CD4-positive, alpha-beta T cell treated with Interleukin-12 subunit alpha and Interleukin-12 subunit beta, for 1 hour (primary cell): Measurements from ENCODE around the gene NTF4.
"Not testable (repeated sequence)": the region's sequence is repeated elsewhere in the genome, so short reads cannot be mapped to it uniquely, and the experiment has no call there.

ENCODE experiments used
- DNase-seq: peaks from one replicate; pipeline ENCODE4 v3.0.0-alpha.2; 2020

NTF4 gene

DNA sequence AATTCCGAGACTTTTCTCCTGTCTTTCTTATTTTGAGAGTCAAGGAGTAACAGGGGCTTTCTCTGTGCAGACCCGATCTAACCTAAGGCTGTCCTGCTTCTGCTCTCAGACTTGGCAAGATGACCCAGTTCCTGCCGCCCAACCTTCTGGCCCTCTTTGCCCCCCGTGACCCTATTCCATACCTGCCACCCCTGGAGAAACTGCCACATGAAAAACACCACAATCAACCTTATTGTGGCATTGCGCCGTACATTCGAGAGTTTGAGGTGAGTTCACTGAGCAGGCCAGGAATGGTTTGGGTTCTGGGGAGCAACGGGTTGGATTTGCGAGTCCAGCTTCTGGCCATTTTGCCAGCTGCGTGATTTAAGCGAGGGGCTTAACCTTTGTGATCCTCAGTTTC lies 21.7 kb upstream of the NTF4 start:
- no peak for DNase-seq

- no peak for DNase-seq
Measured at GRCh38 chr19:49085868-49086232, 21.2 kb upstream of the NTF4 start.

GRCh38 chr19:49085020-49085867 lies 20.6 kb upstream of the NTF4 start, which contains the start of gene SNRNP70:
Gene SNRNP70, plus strand, starts transcription at chr19:49085451. Its CDS starts 964 bp downstream, at chr19:49086415.
- DNase-seq = peak; percentile 100

DNA sequence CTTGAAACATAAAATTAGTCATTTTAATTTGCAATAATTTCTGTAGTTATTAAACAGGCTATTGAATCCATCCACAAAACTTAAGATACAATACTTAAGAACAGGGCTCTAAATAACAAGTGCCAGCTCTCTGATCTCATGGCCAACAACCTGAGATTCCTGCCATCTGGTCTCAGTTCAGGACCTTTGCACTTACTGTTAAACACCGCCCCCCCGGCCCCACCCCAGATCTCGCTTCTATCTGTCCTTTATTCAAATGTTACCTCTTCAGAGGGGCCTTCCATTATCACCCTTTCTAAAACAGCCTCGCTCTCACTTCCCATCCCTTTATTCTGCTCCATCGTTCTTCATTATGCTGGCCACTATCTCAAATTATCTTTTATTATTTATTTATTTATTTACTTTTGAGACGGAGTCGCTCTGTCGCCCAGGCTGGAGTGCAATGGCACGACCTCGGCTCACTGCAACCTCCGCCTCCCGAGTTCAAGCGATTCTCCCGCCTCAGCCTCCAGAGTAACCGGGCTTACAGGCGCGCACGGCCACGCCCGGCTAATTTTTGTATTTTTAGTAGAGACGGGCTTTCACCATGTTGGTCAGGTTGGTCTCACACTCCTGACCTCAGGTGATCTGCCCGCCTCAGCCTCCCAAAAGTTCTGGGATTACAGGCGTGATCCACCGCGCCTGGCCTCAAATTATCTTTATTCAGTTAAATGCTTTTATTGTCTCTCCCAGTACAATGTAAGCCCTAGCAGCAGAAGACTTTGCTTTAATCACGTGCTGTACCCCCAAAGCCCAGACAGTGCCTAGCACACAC lies 19.8 kb upstream of the NTF4 start:
- DNase-seq = no peak

DNA sequence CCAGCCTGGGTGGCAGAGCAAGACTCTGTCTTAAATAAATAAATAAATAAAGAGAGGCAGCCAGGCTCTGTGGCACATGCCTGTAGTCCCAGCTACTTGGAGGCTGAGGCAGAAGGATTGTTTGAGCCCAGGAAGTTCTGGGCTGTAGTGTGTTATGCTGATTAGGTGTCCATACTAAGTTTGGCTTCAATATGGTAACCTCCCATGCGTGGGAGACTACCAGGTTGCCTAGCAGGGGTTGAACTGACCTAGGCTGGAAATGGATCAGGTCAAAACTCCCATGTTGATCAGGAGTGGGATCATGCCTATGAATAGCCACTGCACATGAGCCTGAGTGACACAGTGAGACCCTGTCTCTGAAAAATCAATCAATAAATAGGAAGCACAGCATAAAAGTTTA lies 16.7 kb upstream of the NTF4 start:
- DNase-seq = no peak

- no peak for DNase-seq
Measured at GRCh38 chr19:49080392-49080791, 15.8 kb upstream of the NTF4 start.

GRCh38 chr19:49074869-49075268 lies 10.3 kb upstream of the NTF4 start:
- DNase-seq = peak; percentile 19

DNA sequence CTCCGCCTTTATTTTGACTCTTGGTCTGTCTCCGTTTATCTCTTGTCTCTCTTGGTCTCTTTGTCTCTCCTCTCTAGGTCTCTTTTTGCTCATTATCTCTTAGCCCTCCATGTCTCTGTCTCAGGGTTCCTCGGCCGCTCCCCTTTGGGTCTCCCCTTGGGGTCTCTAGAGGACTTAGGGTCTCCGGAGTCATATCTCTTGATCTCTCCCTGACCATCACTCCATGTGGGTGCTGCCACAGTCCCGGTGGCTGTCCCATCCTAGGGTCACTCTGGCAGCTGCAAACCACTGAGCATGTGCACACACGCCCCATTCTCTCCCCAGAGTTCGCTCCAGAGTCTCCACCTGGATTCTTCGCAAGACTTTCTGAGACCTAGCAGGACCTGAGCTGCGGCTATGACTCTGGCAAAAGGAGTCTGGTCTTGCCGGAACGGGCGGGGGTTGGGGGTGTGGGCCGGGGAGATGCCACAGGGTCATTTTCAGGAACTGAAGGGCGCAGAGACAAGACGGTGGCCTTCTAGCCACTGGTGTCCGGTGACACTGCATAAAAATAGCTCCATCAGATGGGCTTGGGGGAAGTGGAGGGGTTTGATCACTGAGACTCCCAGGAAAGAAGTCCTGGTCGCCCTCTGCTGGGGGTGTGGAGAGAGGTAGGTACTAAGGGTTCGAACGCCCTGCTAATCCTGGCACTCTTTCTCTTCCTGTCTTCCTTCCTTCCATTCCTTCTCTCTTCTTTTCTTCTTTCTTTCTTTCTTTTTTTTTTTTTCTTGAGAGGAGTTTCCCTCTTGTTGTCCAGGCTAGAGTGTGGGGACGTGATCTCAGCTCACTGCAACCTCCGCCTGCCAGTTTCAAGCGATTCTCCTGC lies 9.1 kb upstream of the NTF4 start:
- no peak for DNase-seq

DNA sequence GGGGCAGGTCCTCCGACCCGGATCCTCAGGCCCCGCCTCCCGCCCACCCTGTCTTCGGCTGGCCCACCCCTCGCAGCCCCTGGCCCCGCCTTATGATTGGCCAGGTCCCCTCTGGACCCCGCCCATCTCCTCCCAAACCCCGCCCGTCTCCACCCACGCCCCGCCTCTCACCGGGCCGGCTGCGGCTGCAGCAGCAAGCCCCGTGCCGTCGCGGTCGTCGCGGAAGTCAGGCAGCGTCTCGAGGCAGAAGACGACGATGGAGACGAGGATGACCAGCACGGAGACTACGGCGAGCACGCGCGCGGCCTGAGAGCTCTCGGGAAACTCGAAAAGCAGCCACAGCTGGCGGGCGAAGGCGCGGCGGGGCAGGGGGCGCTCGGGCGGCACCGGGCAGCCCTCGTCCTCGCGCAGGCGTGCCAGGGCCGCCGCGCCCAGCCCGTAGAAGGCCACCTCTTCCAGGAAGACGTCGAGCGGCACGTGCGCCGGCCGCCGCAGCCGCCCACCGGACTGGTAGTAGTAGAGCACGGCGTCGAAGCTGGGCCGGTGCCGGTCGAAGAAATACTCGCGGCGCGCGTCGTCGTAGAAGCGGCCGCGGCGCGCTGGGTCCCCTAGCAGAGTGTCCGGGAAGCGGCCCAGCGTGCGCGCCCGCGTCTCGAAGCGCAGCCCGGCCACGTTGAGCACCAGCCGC lies 7.4 kb upstream of the NTF4 start:
- no peak for DNase-seq

DNA sequence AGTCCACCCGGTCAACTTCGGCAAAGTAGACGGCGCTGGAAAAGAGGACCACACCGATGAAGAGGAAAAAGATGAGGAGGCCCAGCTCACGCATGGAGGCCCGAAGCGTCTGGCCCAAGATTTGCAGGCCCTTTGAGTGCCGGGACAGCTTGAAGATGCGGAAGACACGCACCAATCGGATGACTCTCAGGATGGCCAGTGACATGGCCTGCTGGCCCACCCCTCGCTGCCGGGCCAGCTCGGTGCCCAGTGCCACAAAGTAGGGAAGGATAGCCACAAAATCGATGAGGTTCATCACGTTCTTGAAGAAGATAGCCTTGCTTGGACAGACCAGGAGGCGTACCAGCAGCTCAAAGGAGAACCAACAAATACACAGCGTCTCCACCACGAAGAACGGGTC lies 5.8 kb upstream of the NTF4 start:
- DNase-seq = no peak

DNA sequence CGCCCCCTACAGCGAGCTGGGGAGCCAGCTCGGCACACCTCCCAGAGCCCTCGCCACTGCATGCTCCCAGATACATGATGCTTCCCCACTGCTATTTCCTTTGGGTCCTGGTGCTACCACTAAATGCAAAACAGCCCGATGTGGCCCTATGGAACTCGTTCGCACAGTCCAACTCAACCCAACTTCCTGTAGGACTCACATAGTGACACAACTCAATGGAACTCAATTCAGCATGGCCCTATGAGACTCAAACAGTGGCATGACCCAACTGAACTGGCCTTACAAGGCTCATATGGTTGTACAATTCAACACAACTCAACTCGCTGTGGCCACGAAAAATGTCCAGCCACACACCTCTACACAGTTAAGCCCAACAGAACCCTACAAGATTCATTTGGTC lies 4.4 kb upstream of the NTF4 start:
- no peak for DNase-seq

DNA sequence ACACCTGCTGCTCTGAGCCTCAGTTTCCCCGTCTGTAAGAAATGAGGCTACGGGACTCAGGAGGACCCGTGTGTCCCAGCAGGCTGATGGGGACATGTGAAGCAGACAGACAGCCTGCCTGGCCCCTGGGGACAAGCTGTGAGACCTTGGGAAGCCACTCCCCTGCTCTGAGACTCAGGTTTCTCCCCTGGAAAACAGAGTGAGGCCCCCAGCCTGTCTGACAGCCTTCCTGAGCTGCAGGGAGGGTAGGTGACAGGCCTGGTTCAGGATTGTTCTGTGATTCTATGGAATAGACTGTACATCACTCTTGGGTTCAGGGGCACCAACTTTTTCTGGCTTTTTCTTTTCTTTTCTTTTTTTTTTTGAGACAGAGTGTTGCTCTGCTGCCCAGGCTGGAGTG lies 2.9 kb upstream of the NTF4 start:
- no peak for DNase-seq

- DNase-seq = no peak
Measured at GRCh38 chr19:49065905-49066512, 1.4 kb upstream of the NTF4 start.

DNA sequence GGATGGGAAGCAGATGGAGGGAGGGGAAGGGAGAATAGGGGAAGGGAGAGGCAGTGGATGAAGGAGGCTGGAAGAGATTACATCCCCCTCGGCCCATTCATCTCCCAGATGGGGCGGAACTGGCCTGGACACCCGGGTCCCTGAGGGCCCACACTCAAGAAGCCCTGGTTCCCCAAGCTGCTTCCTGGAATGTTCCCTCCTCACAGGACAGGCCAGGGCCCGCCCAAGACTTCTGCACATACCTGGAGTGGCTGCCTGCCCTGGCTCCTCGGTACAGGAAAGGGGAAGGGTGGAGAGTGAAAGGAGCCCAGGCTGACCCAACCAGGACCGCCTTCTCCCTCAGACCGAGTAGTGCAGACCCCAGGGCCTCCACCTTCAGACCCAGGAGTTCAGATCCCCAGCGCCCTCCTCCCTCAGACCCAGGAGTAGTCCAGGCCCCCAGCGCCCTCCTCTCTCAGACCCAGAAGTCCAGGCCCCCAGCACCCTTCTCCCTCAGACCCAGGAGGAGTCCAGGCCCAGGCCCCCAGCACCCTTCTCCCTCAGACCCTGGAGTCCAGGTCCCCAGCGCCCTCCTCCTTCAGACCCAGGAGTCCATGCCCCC lies 489 bp downstream of the NTF4 start:
- no peak for DNase-seq

GRCh38 chr19:49061445-49061844 lies 3.2 kb downstream of the NTF4 start:
- no peak for DNase-seq

DNA sequence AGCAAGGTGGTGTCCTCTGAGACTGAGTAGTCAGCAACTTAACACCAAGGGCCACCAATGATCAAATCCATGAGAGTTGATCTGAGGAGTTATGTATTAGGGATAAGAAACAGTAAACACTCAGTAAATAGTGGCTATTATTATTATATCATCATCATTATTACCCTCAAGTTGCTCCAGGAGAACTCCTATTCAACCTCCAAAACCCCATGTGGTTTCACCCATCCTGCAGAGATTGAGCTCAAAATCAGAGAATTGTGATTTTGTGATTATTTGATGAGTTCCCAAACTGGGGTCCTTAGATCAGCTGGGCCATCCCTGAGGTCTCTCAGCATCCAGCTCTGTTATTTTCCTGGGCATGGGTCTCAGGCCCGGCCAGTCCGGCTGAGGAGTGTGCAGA lies 3.6 kb downstream of the NTF4 start:
- no peak for DNase-seq

GRCh38 chr19:49059053-49059452 lies 5.6 kb downstream of the NTF4 start:
- no peak for DNase-seq

GRCh38 chr19:49058562-49058961 lies 6.1 kb downstream of the NTF4 start:
- DNase-seq = no peak

DNA sequence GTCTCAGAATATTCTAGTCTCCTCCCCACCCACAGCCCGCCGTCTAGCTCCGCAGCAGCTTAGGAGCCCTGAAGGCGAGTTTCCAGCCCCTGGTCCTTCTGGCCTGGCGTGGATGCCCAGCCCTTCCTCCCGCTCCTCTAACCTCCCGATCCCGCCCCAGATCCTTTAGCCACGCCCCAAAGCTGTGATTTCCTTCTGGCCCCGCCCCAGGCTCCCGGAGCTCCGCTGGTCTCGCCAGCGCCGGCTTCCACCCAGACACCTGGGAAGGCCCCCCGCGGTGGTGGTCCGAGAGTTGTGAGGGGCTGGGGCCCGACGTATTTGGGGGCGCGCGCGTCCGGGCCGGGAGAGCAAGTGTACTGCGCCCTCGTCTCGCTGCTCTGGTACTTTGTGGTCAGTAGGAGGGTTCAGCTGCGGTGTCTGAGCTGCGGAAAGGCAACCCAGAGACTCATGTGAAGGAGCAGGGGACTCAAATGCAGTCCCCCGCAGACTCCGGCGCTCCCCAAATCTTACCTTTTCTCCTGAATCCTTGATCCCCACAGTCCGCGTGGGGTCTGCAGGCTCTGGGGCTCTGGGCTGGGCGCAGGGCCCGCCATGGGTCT lies 6.9 kb downstream of the NTF4 start, which contains the start of gene CGB7:
Gene CGB7, minus strand, starts transcription at position 114 of the 599 bp plus-strand sequence. CDS start 2,374 bp downstream, outside the sequence.
- DNase-seq = peak; percentile 35

GRCh38 chr19:49056902-49057596 lies 7.6 kb downstream of the NTF4 start:
- not testable (repeated sequence) for DNase-seq
